Esophagus squamous epithelium (tissue), 4 donors: Measurements from ENCODE around the gene PDK2.

Source experiments
- POLR2A ChIP-seq, 4 donors: fragments of 450-650 bp; IDR thresholded peaks; one replicate each; pipeline ENCODE4 v1.6.1; 2017; ENCODE audit warnings: antibody characterized with exemption in 4 of 4, mild to moderate bottlenecking in 4 of 4, moderate library complexity in 3 of 4
- TF ChIP-seq, protein P1 (sequence below), 6 experiments: fragments of 450-650 bp in 4 of 6; fragments of 200-600 bp in 2 of 6; sonication (generic) in 2 of 6; IDR thresholded peaks; one replicate each; pipeline ENCODE4 v1.5.1; 2016 to 2019; ENCODE audit warnings: antibody characterized with exemption in 6 of 6, mild to moderate bottlenecking in 4 of 6, moderate library complexity in 4 of 6

DNA sequence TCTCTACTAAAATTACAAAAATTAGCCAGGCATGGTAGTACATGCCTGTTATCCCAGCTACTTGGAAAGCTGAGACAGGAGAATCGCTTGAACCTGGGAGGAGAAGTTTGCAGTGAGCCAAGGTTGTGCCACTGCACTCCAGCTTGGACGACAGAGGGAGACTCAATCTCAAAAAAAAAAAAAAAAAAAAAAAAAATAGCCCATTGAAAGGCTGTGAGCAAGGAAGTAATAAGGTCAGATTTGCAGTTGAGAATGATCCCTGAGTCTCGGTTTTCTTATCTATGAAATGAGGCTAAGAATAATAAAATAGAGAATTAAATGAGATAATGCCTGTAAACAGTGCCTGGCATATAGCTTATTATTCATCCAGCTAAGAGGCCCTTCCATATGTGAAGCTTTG lies 1.3 kb upstream of the PDK2 start:
- TF ChIP-seq, protein P1, sequence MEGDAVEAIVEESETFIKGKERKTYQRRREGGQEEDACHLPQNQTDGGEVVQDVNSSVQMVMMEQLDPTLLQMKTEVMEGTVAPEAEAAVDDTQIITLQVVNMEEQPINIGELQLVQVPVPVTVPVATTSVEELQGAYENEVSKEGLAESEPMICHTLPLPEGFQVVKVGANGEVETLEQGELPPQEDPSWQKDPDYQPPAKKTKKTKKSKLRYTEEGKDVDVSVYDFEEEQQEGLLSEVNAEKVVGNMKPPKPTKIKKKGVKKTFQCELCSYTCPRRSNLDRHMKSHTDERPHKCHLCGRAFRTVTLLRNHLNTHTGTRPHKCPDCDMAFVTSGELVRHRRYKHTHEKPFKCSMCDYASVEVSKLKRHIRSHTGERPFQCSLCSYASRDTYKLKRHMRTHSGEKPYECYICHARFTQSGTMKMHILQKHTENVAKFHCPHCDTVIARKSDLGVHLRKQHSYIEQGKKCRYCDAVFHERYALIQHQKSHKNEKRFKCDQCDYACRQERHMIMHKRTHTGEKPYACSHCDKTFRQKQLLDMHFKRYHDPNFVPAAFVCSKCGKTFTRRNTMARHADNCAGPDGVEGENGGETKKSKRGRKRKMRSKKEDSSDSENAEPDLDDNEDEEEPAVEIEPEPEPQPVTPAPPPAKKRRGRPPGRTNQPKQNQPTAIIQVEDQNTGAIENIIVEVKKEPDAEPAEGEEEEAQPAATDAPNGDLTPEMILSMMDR (IDR thresholded peaks at IDR 0.05) = no peak
- TF ChIP-seq POLR2A (IDR thresholded peaks at IDR 0.05) = no peak
